ENCODE measurements around the gene CST9L. TPM values are rescaled to one million over a fixed set of nuclear protein-coding genes. Genes with fewer than 3 reads are reported as not detected.
"Not testable (repeated sequence)": the region's sequence is repeated elsewhere in the genome, so short reads cannot be mapped to it uniquely, and the experiment has no call there.

The CST9L gene
- total and polyA plus RNA-seq, 4 experiments from 2014 or later = not detected

- intact Hi-C loops (cut with micrococcal nuclease) = no loop called here
- H3K36me3 ChIP-seq (ENCODE audit: insufficient read depth, low read length) = no peaks in the 10 kb centered on the region
Measured at GRCh38 chr20:23585808-23586734, 17.8 kb upstream of the CST9L start.

GRCh38 chr20:23585449-23585807 is 17.1 kb upstream of the CST9L start:
- POLR2A ChIA-PET (ENCODE audit: partially characterized antibody) = no interaction called here
- Histone ChIP-seq H3K4me3 (ENCODE audit: low read length in 2 of 2) (no peak overlapping the region), H3K27ac (ENCODE audit: low read depth, low read length) (no peak overlapping the region), H3K27me3 (ENCODE audit: insufficient read depth, low read length) (no peaks in the 10 kb centered on the region), H3K36me3 (ENCODE audit: insufficient read depth, low read length) (no peaks in the 10 kb centered on the region), H3K9me3 (ENCODE audit: control insufficient read depth in 1 of 2, low read length in 2 of 2) (no peaks in the 10 kb centered on the region), H3K4me1 (ENCODE audit: insufficient read depth, low read length) (no peaks in the 10 kb centered on the region)
- Mint-ChIP-seq H3K27me3 (peaks cover 6 to 26% of the 10 kb centered on the region in 2 donors), H3K36me3 (no peaks in the 10 kb centered on the region), H3K9me3 (peaks cover 0 to 9% (median 3%) of the 10 kb centered on the region in 8 donors), H3K27ac (no peak overlapping the region), H3K4me1 (no peaks in the 10 kb centered on the region), H3K4me3 (no peak overlapping the region)
- intact Hi-C loops (cut with micrococcal nuclease) = no loop called here
- CTCF ChIA-PET (ENCODE audit: partially characterized antibody) = no interaction called here
- DNase-seq = no peak

More at GRCh38 chr20:23585808-23586734, 17.8 kb upstream of the CST9L start:
- H3K27ac Mint-ChIP-seq = no peak overlapping the region
- no peaks in the 10 kb centered on the region for H3K36me3 Mint-ChIP-seq
- H3K4me3 Mint-ChIP-seq = no peak overlapping the region
- no peaks in the 10 kb centered on the region for H3K27me3 ChIP-seq (ENCODE audit: insufficient read depth, low read length)
- H3K9me3 Mint-ChIP-seq = peaks cover 0 to 8% (median 3%) of the 10 kb centered on the region in 8 donors
- peaks cover 6 to 26% of the 10 kb centered on the region in 2 donors for H3K27me3 Mint-ChIP-seq
- H3K9me3 ChIP-seq (ENCODE audit: control insufficient read depth in 1 of 2, low read length in 2 of 2) = no peaks in the 10 kb centered on the region
- no peaks in the 10 kb centered on the region for H3K4me1 Mint-ChIP-seq
- POLR2A ChIA-PET (ENCODE audit: partially characterized antibody) = no interaction called here
- no peaks in the 10 kb centered on the region for H3K4me1 ChIP-seq (ENCODE audit: insufficient read depth, low read length)
- H3K4me3 ChIP-seq (ENCODE audit: low read length in 2 of 2) = no peak overlapping the region
- CTCF ChIA-PET (ENCODE audit: partially characterized antibody) = no interaction called here
- H3K27ac ChIP-seq (ENCODE audit: low read depth, low read length) = no peak overlapping the region
- no peak for DNase-seq

GRCh38 chr20:23584434-23585199 is 16.3 kb upstream of the CST9L start:
- Mint-ChIP-seq H3K27me3 (peaks cover 6 to 26% of the 10 kb centered on the region in 2 donors), H3K36me3 (no peaks in the 10 kb centered on the region), H3K27ac (no peak overlapping the region), H3K4me1 (no peaks in the 10 kb centered on the region), H3K9me3 (peaks cover 0 to 11% (median 4%) of the 10 kb centered on the region in 8 donors), H3K4me3 (no peak overlapping the region)
- Histone ChIP-seq H3K9me3 (ENCODE audit: control insufficient read depth in 1 of 2, low read length in 2 of 2) (no peaks in the 10 kb centered on the region), H3K27me3 (ENCODE audit: insufficient read depth, low read length) (no peaks in the 10 kb centered on the region), H3K4me1 (ENCODE audit: insufficient read depth, low read length) (no peaks in the 10 kb centered on the region), H3K36me3 (ENCODE audit: insufficient read depth, low read length) (no peaks in the 10 kb centered on the region), H3K27ac (ENCODE audit: low read depth, low read length) (no peak overlapping the region), H3K4me3 (ENCODE audit: low read length in 2 of 2) (no peak overlapping the region)
- no peak for DNase-seq
- POLR2A ChIA-PET (ENCODE audit: partially characterized antibody) = no interaction called here
- intact Hi-C loops (cut with micrococcal nuclease) = no loop called here
- CTCF ChIA-PET (ENCODE audit: partially characterized antibody) = no interaction called here

- Mint-ChIP-seq H3K27ac (no peak overlapping the region), H3K36me3 (no peaks in the 10 kb centered on the region), H3K4me3 (no peak overlapping the region), H3K4me1 (no peaks in the 10 kb centered on the region), H3K27me3 (peaks cover 6 to 23% of the 10 kb centered on the region in 2 donors), H3K9me3 (peaks cover 0 to 9% (median 1%) of the 10 kb centered on the region in 8 donors)
- H3K27me3 ChIP-seq (ENCODE audit: insufficient read depth, low read length) = no peaks in the 10 kb centered on the region
- POLR2A ChIA-PET (ENCODE audit: partially characterized antibody) = no interaction called here
- no peak for DNase-seq
- CTCF ChIA-PET (ENCODE audit: partially characterized antibody) = no interaction called here
- no peak overlapping the region for H3K4me3 ChIP-seq (ENCODE audit: low read length in 2 of 2)
- no peaks in the 10 kb centered on the region for H3K36me3 ChIP-seq (ENCODE audit: insufficient read depth, low read length)
- no peaks in the 10 kb centered on the region for H3K4me1 ChIP-seq (ENCODE audit: insufficient read depth, low read length)
- intact Hi-C loops (cut with micrococcal nuclease) = no loop called here
- H3K9me3 ChIP-seq (ENCODE audit: control insufficient read depth in 1 of 2, low read length in 2 of 2) = no peaks in the 10 kb centered on the region
- H3K27ac ChIP-seq (ENCODE audit: low read depth, low read length) = no peak overlapping the region
Measured at GRCh38 chr20:23583526-23583925, 15.2 kb upstream of the CST9L start.

GRCh38 chr20:23582293-23582692 is 14.0 kb upstream of the CST9L start:
- intact Hi-C loops (cut with micrococcal nuclease) = no loop called here
- DNase-seq = no peak
- Histone ChIP-seq H3K4me1 (ENCODE audit: insufficient read depth, low read length) (no peaks in the 10 kb centered on the region), H3K9me3 (ENCODE audit: control insufficient read depth in 1 of 2, low read length in 2 of 2) (no peaks in the 10 kb centered on the region), H3K27ac (ENCODE audit: low read depth, low read length) (no peak overlapping the region), H3K27me3 (ENCODE audit: insufficient read depth, low read length) (no peaks in the 10 kb centered on the region), H3K36me3 (ENCODE audit: insufficient read depth, low read length) (no peaks in the 10 kb centered on the region), H3K4me3 (ENCODE audit: low read length in 2 of 2) (no peak overlapping the region)
- Mint-ChIP-seq H3K9me3 (peaks cover 0 to 9% (median 0%) of the 10 kb centered on the region in 8 donors), H3K27me3 (peaks cover 5 to 18% of the 10 kb centered on the region in 2 donors), H3K36me3 (no peaks in the 10 kb centered on the region), H3K4me3 (no peak overlapping the region), H3K27ac (no peak overlapping the region), H3K4me1 (no peaks in the 10 kb centered on the region)
- POLR2A ChIA-PET (ENCODE audit: partially characterized antibody) = no interaction called here
- CTCF ChIA-PET (ENCODE audit: partially characterized antibody) = no interaction called here

- H3K27ac ChIP-seq (ENCODE audit: low read depth, low read length); H3K4me3 Mint-ChIP-seq; H3K4me1 Mint-ChIP-seq; H3K27me3 ChIP-seq (ENCODE audit: insufficient read depth, low read length); H3K36me3 Mint-ChIP-seq; DNase-seq; H3K9me3 ChIP-seq (ENCODE audit: control insufficient read depth in 1 of 2, low read length in 2 of 2); CTCF ChIA-PET (ENCODE audit: partially characterized antibody); H3K27ac Mint-ChIP-seq; H3K4me3 ChIP-seq (ENCODE audit: low read length in 2 of 2); H3K36me3 ChIP-seq (ENCODE audit: insufficient read depth, low read length); H3K4me1 ChIP-seq (ENCODE audit: insufficient read depth, low read length); intact Hi-C loops (cut with micrococcal nuclease); H3K9me3 Mint-ChIP-seq; POLR2A ChIA-PET (ENCODE audit: partially characterized antibody): not testable (repeated sequence)
- H3K27me3 Mint-ChIP-seq = peaks cover 5 to 18% of the 10 kb centered on the region in 2 donors
Measured at GRCh38 chr20:23581833-23582232, 13.5 kb upstream of the CST9L start.

- intact Hi-C loops (cut with micrococcal nuclease) = no loop called here
Measured at GRCh38 chr20:23574977-23575376, 6.7 kb upstream of the CST9L start.

More at GRCh38 chr20:23574977-23575376, 6.7 kb upstream of the CST9L start:
- Mint-ChIP-seq H3K27me3 (peaks cover 0 to 6% of the 10 kb centered on the region in 2 donors), H3K4me1 (no peaks in the 10 kb centered on the region), H3K36me3 (no peaks in the 10 kb centered on the region), H3K9me3 (peaks cover 0 to 2% (median 0%) of the 10 kb centered on the region in 8 donors), H3K27ac (no peak overlapping the region), H3K4me3 (peak overlapping the region in 1 of 8 donors; percentile 63)
- Histone ChIP-seq H3K4me3 (ENCODE audit: low read length in 2 of 2) (no peak overlapping the region), H3K4me1 (ENCODE audit: insufficient read depth, low read length) (no peaks in the 10 kb centered on the region), H3K9me3 (ENCODE audit: control insufficient read depth in 1 of 2, low read length in 2 of 2) (no peaks in the 10 kb centered on the region), H3K27ac (ENCODE audit: low read depth, low read length) (no peak overlapping the region), H3K36me3 (ENCODE audit: insufficient read depth, low read length) (no peaks in the 10 kb centered on the region), H3K27me3 (ENCODE audit: insufficient read depth, low read length) (no peaks in the 10 kb centered on the region)
- POLR2A ChIA-PET (ENCODE audit: partially characterized antibody) = no interaction called here
- CTCF ChIA-PET (ENCODE audit: partially characterized antibody) = no interaction called here
- no peak for DNase-seq
